HG03469 (cell line): ENCODE results near the gene GNB2.
"Not testable (repeated sequence)": the region's sequence is repeated elsewhere in the genome, so short reads cannot be mapped to it uniquely, and the experiment has no call there.

Source experiments
- ATAC-seq: cut with Tn5 transposase; IDR thresholded peaks from one replicate; pipeline ENCODE4 v1.9.1; 2021; ENCODE audit warnings: mild to moderate bottlenecking, moderate library complexity, moderate number of reproducible peaks; ENCODE audit not compliant: unreplicated experiment

GNB2 gene

DNA sequence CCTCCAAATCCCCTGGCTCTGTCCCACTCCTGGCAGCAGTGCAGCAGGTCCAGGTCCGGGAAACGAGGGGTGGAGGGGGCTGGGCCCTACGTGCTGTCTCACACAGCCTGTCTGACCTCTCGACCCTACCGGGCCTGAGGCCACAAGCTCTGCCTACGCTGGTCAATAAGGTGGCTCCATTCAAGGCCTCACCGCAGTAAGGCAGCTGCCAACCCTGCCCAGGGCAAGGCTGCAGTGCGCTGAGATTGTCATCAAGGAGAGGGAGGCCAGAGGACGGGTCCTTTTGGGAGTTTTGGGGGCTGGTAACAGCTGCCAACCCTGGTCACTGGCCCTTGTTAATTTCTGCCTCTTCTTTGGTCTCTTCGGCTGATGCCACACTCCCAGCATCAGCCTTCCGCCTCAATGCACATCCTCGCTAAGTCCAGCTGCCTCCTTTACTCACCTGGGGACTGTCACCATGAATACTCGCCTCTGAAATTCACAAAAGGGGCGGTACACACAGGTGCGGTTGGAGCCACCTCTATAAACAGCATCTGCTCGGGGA, 50.3 kb downstream of the GNB2 start:
- no peak for ATAC-seq

- ATAC-seq, result not testable (repeated sequence)
Observed at GRCh38 chr7:100724364-100724763, 50.8 kb downstream of the GNB2 start.

DNA sequence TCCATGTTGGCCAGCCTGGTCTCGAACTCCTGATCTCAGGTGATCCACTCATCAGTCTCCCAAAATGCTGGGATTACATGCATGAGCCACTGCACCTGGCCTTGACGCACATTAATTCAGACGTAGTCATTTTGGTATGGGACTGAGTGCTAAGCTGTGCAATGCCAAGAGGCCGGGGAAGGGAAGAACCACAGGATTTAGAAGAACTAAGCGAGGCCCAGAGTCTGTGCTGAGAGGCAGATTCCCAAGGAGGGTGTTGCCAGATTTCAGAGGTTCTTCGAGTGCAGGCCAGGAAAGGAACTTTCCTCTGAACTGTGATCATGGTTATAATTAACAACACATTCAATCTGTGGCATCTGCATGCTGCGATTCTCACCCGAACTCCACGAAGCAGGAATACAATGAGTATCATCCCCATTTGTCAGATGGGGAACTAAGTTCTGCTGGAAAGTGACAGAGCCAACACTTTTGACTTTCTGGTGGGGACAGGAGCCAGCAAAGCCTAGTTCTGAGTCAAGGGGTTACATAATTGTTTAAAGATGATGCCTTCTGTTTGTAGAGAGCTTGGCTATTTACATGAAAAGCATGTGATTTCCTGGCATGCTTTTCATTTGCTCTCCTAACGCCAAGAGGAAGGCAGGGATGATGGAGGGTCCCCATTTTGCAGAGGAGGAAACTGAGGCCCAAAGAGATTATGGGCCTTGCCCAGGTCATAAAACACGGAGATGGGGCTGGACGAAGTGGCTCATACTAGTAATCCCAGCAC, 53.6 kb downstream of the GNB2 start:
- ATAC-seq, result no peak

GRCh38 chr7:100728196-100728595, 54.7 kb downstream of the GNB2 start:
- no peak for ATAC-seq
